K562 (cell line): Measurements from ENCODE around the gene MOB3C. TPM values are rescaled to one million over a fixed set of nuclear protein-coding genes. Genes with fewer than 3 reads are reported as not detected.
"Not testable (repeated sequence)": the region's sequence is repeated elsewhere in the genome, so short reads cannot be mapped to it uniquely, and the experiment has no call there.

Source experiments
- ATAC-seq: fragments of 200-7000 bp; cut with Tn5 transposase; 3 replicates; pipeline ENCODE4 v1.9.1; 2020; ENCODE audit warnings: moderate library complexity
- BruUV-seq: library from RNA; stranded (reverse); fragments of 400-500 nt; replicated peaks from 2 replicates; lab custom pipeline; 2021; lab: Mats Ljungman, UMichigan
- CTCF ChIA-PET: fragments of 300-600 bp; formaldehyde crosslinking; extraction: SDS; loops from one replicate; lab custom pipeline; 2021; ENCODE audit warnings: low intra/inter-chr PET ratio; lab: Yijun Ruan, JAX
- POLR2A ChIA-PET: fragments of 300-600, 350-650 bp; sonication (Branson Sonifier 250); formaldehyde crosslinking; extraction: SDS; loops from one replicate; lab custom pipeline; 2021; ENCODE audit warnings: antibody characterized with exemption, inconsistent platforms; lab: Yijun Ruan, JAX
- DNase-seq, 4 experiments: peaks; one replicate each; pipeline versions ENCODE4 v3.0.0 to v3.0.0-alpha.2; 2011 to 2018; ENCODE audit warnings: low spot score in 3 of 4, mixed read lengths in 3 of 4; ENCODE audit errors: extremely low read depth in 1 of 4
- FAIRE-seq: peaks from 2 replicates; lab custom pipeline; 2011; peaks lifted over from hg19 to GRCh38; lab: Jason Lieb, UNC
- H2AFZ ChIP-seq: 2 replicates; pipeline ENCODE4 v1.6.0; 2011; ENCODE audit warnings: low read depth, low read length, control low read depth, inconsistent platforms
- H3K27ac ChIP-seq: fragments of 200-600 bp; 3 replicates; pipeline ENCODE4 v1.8.0; 2011; ENCODE audit warnings: low read depth, mild to moderate bottlenecking, control low read depth, inconsistent platforms, low read length, moderate library complexity, mixed read lengths; ENCODE audit errors: extremely low read depth
- H3K27me3 ChIP-seq, 2 experiments: fragments of 300-600 bp in 1 of 2; 2 replicates in 1 of 2; 3 replicates in 1 of 2; pipeline versions ENCODE4 v1.6.0 to v1.8.0; 2011; ENCODE audit warnings: inconsistent platforms in 2 of 2, low read length in 2 of 2, mild to moderate bottlenecking in 1 of 2, mixed read lengths in 1 of 2, moderate library complexity in 1 of 2; ENCODE audit not compliant: control insufficient read depth in 2 of 2, insufficient read depth in 2 of 2
- H3K36me3 ChIP-seq: fragments of 300-600 bp; 3 replicates; pipeline ENCODE4 v1.8.0; 2011; ENCODE audit warnings: mild to moderate bottlenecking, low read length, inconsistent platforms; ENCODE audit not compliant: control insufficient read depth, insufficient read depth
- H3K4me1 ChIP-seq, 2 experiments: fragments of 200-600 bp in 1 of 2; replicated peaks in 1 of 2; 2 replicates in 1 of 2; 3 replicates in 1 of 2; pipeline versions ENCODE4 v1.5.1 to v1.8.0; 2011; ENCODE audit warnings: inconsistent platforms in 2 of 2, low read length in 2 of 2, mild to moderate bottlenecking in 1 of 2, mixed read lengths in 1 of 2, moderate library complexity in 1 of 2; ENCODE audit not compliant: control insufficient read depth in 2 of 2, insufficient read depth in 2 of 2
- H3K4me2 ChIP-seq: 2 replicates; pipeline ENCODE4 v1.6.1; 2011; ENCODE audit warnings: low read length, control low read depth, inconsistent platforms, mixed read lengths; ENCODE audit not compliant: insufficient read depth
- H3K4me3 ChIP-seq: fragments of 200-600 bp; sonication (generic), shearing (Covaris generic); 2 replicates; pipeline ENCODE4 v1.5.1; 2016; ENCODE audit warnings: control low read depth, inconsistent platforms
- H3K79me2 ChIP-seq: fragments of 200-600 bp; 3 replicates; pipeline ENCODE4 v1.8.0; 2011; ENCODE audit warnings: low read length, inconsistent platforms; ENCODE audit not compliant: control insufficient read depth, insufficient read depth
- H3K9ac ChIP-seq, 2 experiments: 2 replicates each; pipeline versions ENCODE4 v1.6.0 to v1.6.1; 2011; ENCODE audit warnings: low read depth in 2 of 2, low read length in 2 of 2, control low read depth in 1 of 2, inconsistent platforms in 1 of 2, mild to moderate bottlenecking in 1 of 2, mixed read lengths in 1 of 2; ENCODE audit not compliant: insufficient read depth in 1 of 2
- H3K9me1 ChIP-seq: one replicate; pipeline ENCODE4 v1.6.0; 2011; ENCODE audit warnings: inconsistent platforms, mild to moderate bottlenecking, low read length, moderate library complexity; ENCODE audit not compliant: control insufficient read depth, insufficient read depth
- H3K9me3 ChIP-seq: replicated peaks from 2 replicates; pipeline ENCODE4 v1.5.1; 2011; ENCODE audit warnings: low read depth, low read length, inconsistent platforms; ENCODE audit not compliant: control insufficient read depth, insufficient read depth
- H4K20me1 ChIP-seq: replicated peaks from 2 replicates; pipeline ENCODE4 v1.6.1; 2011; ENCODE audit warnings: low read length, inconsistent platforms, mixed read lengths; ENCODE audit not compliant: control insufficient read depth, insufficient read depth
- BCOR ChIP-seq: fragments of 450-650 bp; IDR thresholded peaks from 2 replicates; pipeline ENCODE4 v1.6.1; 2016
- CBFA2T2 ChIP-seq: fragments of 450-650 bp; conservative IDR thresholded peaks from 2 replicates; pipeline ENCODE4 v1.6.1; 2017; ENCODE audit warnings: mild to moderate bottlenecking
- CEBPB ChIP-seq: fragments of 450-650 bp; IDR thresholded peaks from 2 replicates; pipeline ENCODE4 v1.6.1; 2016; ENCODE audit warnings: missing genetic modification characterization, missing compliant biosample characterization
- CEBPG ChIP-seq, 3 experiments: fragments of 200-800 bp in 1 of 3; sonication (Bioruptor generic) in 1 of 3; sonication (generic) in 1 of 3; formaldehyde crosslinking in 1 of 3; IDR thresholded peaks in 2 of 3; conservative IDR thresholded peaks in 1 of 3; 2 replicates each; pipeline versions ENCODE4 v1.6.1 to v1.8.0; 2016 to 2022; ENCODE audit warnings: missing compliant biosample characterization in 2 of 3, missing genetic modification characterization in 2 of 3, mild to moderate bottlenecking in 1 of 3, missing genetic modification reagents in 1 of 3
- GATA2 ChIP-seq: sonication (generic); formaldehyde crosslinking; IDR thresholded peaks from 2 replicates; pipeline ENCODE4 v1.4.0; 2020; ENCODE audit warnings: mild to moderate bottlenecking, missing genetic modification reagents
- HMG20B ChIP-seq: fragments of 250-450 bp; sonication (Bioruptor Pico); IDR thresholded peaks from 2 replicates; pipeline ENCODE4 v1.5.0; 2021; ENCODE audit warnings: mild to moderate bottlenecking
- RFX7 ChIP-seq: fragments of 250-450 bp; sonication (Bioruptor Pico); IDR thresholded peaks from 2 replicates; pipeline ENCODE4 v1.5.1; 2021; ENCODE audit warnings: mild to moderate bottlenecking
- SMARCA5 ChIP-seq: fragments of 450-650 bp; IDR thresholded peaks from 2 replicates; pipeline ENCODE4 v1.6.1; 2016
- ZNF146 ChIP-seq: IDR thresholded peaks from one replicate; pipeline ENCODE4 v1.6.1; 2018; ENCODE audit warnings: missing compliant biosample characterization; ENCODE audit not compliant: unreplicated experiment
- WGBS: fragments of 100-300 bp; shearing (Covaris generic); methylation state at CpG from one replicate; pipeline ENCODE4 v1.1.6; 2016; ENCODE audit warnings: low coverage, mixed read lengths; ENCODE audit not compliant: insufficient coverage; ENCODE audit errors: missing lambda C conversion rate; 5-methylcytosine and 5-hydroxymethylcytosine counted together
- in situ Hi-C: fragments of 300-500 bp; cut with MboI; formaldehyde crosslinking; loops from 4 replicates; pipeline ENCODE4 v1.15.0; 2018; ENCODE audit warnings: inconsistent platforms, mixed read lengths
- intact Hi-C: fragments of 100-400 bp; cut with micrococcal nuclease; formaldehyde crosslinking; loops from 2 replicates; pipeline ENCODE4 v1.14.2; 2022
- polyA plus RNA-seq, 8 experiments: library from polyadenylated mRNA; depleted of rRNA in 4 of 8; stranded (reverse) in 5 of 8; unstranded in 3 of 8; fragments of >200 nt; fragmentation: Nextera tagmentation in 2 of 8; fragmentation: Illumina TruSeq in 1 of 8; extraction: Ambion mirVana in 2 of 8; extraction: Trizol in 1 of 8; gene quantifications; 2 replicates each; pipeline versions ENCODE4 v1.2.1 to v1.2.3, GENCODE V29; 2011 to 2014; ENCODE audit warnings: inconsistent platforms in 1 of 8, missing spikeins in 1 of 8
- total RNA-seq, 7 experiments: library from RNA; depleted of rRNA in 6 of 7; stranded (reverse); fragments of >200 nt in 6 of 7; fragmentation: Illumina TruSeq in 2 of 7; extraction: Trizol in 2 of 7; gene quantifications; 2 replicates each; pipeline versions ENCODE4 v1.2.1 to v1.2.3, GENCODE V29; 2011 to 2021; ENCODE audit warnings: low replicate concordance in 1 of 7

The MOB3C gene
- total and polyA plus RNA-seq, 9 of the 15 experiments (the other 6 are each of a cell fraction or from before 2014, with no cell fraction given), result 1.0 to 7.5 (median 3.7) TPM

DNA sequence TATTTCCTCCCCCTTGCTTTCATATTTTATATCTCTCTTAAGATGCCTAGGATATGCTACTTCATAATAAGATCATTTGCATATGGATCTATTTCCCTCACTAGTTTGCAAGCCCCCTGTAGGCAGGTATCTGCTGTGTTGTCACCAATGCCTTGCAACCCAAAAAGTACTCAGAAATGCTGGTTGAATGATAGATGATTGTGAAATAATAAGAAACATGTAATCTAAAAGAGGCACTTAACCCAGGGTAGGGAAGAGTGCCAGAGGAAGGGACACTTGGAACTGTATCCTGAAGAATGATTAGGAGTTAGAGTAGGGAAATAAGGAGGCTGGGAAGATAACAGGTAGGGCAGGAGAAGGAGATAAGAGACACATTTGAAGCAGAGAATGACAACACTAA lies 39.2 kb upstream of the MOB3C start:
- CTCF ChIA-PET, result no interaction called here
- H4K20me1 ChIP-seq, result no peaks in the 10 kb centered on the region
- no peak for DNase-seq
- intact Hi-C loops, result no loop called here
- H3K9me1 ChIP-seq, result no peaks in the 10 kb centered on the region
- no peaks in the 10 kb centered on the region for H3K4me1 ChIP-seq
- no peaks in the 10 kb centered on the region for H3K27me3 ChIP-seq
- no TSS peak for BruUV-seq
- POLR2A ChIA-PET, result interaction anchor here (1.1 to 1.3 kb wide), 2 partner anchors 10 to 11 kb away, joined by 4 read pairs; no protein-coding TSS in a partner anchor
- no peak overlapping the region for H3K4me2 ChIP-seq
- no peak for TF ChIP-seq CEBPG (CRISPR knock-in tag; IDR thresholded peaks at IDR 0.05)
- TF ChIP-seq CEBPG (tag; conservative IDR thresholded peaks at IDR 0.05 in 1 of 2, IDR thresholded peaks at IDR 0.05 in 1 of 2), result 0 out of 4 replicates have a peak, but pooled peaks of 1 of the 2 experiments have one; percentile 14
- no peak for TF ChIP-seq GATA2 (CRISPR knock-in tag)
- TF ChIP-seq RFX7 (CRISPR knock-in tag), result no peak
- no peak for TF ChIP-seq HMG20B (CRISPR knock-in tag)
- peak; percentile 66 for TF ChIP-seq CEBPB (tag)
- no peak for TF ChIP-seq CBFA2T2
- TF ChIP-seq, all 486 proteins: peak for 2
- Histone ChIP-seq H2AFZ (no peak overlapping the region), H3K9me3 (no peaks in the 10 kb centered on the region), H3K9ac (no peak overlapping the region), H3K27ac (no peak overlapping the region), H3K36me3 (peaks cover 28% of the 10 kb centered on the region), H3K4me3 (no peak overlapping the region), H3K79me2 (no peaks in the 10 kb centered on the region)
- ATAC-seq, result no peak
- no peak for FAIRE-seq
- in situ Hi-C loops, result no loop called here

DNA sequence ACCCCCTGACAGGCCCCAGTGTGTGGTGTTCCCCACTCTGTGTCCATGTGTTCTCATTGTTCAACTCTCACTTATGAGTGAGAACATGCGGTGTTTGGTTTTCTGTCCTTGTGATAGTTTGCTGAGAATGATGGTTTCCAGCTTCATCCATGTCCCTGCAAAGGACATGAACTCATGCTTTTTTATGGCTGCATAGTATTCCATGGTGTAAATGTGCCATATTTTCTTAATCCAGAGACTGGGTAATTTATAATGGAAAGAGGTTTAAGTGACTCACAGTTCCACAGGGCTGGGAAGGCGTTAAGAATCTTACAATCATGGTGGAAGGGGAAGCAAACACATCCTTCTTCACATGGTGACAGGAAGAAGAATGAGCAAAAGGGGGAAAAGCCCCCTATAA lies 38.1 kb upstream of the MOB3C start:
- H3K4me1 ChIP-seq, H4K20me1 ChIP-seq, H2AFZ ChIP-seq, intact Hi-C loops, H3K9ac ChIP-seq, H3K4me3 ChIP-seq, CTCF ChIA-PET, FAIRE-seq: not testable (repeated sequence)
- TF ChIP-seq BCOR (peak; percentile 62; the same call in 1 of the 2 replicates), ZNF146 (CRISPR knock-in tag) (peak; percentile 82), SMARCA5 (0 out of 2 replicates have a peak, but pooled peaks have one; percentile 25)
- TF ChIP-seq, all 486 proteins: peak for 3; not testable (repeated sequence) for 483
- H3K4me2 ChIP-seq, in situ Hi-C loops, H3K79me2 ChIP-seq, DNase-seq, BruUV-seq, ATAC-seq, H3K27me3 ChIP-seq, H3K27ac ChIP-seq, H3K9me1 ChIP-seq, H3K9me3 ChIP-seq: not testable (repeated sequence)
- peaks cover 34% of the 10 kb centered on the region for H3K36me3 ChIP-seq
- 73% methylated on average over 2 of the region's 2 CpGs for WGBS
- POLR2A ChIA-PET, result interaction anchor here (0.6 to 1.5 kb wide), 4 partner anchors 17 to 116 kb away, joined by 3 to 4 read pairs (median 4); no protein-coding TSS in a partner anchor
